Kidney (tissue), 14 donors: ENCODE measurements around the gene GRIA1. TPM values are rescaled to one million over a fixed set of nuclear protein-coding genes. Genes with fewer than 3 reads are reported as not detected.

Source experiments
- DNase-seq, 5 donors: peaks; one replicate each; pipeline ENCODE4 v3.0.0-alpha.2; 2013 to 2020
- FAIRE-seq: peaks from 2 replicates; lab custom pipeline; 2012; peaks lifted over from hg19 to GRCh38; lab: Jason Lieb, UNC
- H3K27ac ChIP-seq, 2 donors: one replicate each; pipeline ENCODE4 v1.7.0; 2013; ENCODE audit warnings: low read depth in 2 of 2, low read length in 2 of 2, inconsistent platforms in 1 of 2
- H3K27me3 ChIP-seq: one replicate; pipeline ENCODE4 v1.7.1; 2013; ENCODE audit warnings: low read length, inconsistent platforms; ENCODE audit not compliant: control insufficient read depth, insufficient read depth
- H3K36me3 ChIP-seq, 3 donors: one replicate each; pipeline versions ENCODE4 v1.7.0 to v1.7.1; 2013; ENCODE audit warnings: low read length in 3 of 3, control low read depth in 1 of 3, inconsistent platforms in 1 of 3; ENCODE audit not compliant: insufficient read depth in 3 of 3, control insufficient read depth in 2 of 3
- H3K4me1 ChIP-seq, 3 donors: one replicate each; pipeline versions ENCODE4 v1.7.0 to v1.7.1; 2013; ENCODE audit warnings: low read length in 3 of 3, inconsistent platforms in 1 of 3, low read depth in 1 of 3; ENCODE audit not compliant: control insufficient read depth in 2 of 3, insufficient read depth in 2 of 3
- H3K4me3 ChIP-seq, 3 donors: one replicate each; pipeline versions ENCODE4 v1.7.0 to v1.8.1; 2013; ENCODE audit warnings: low read length in 3 of 3, control low read depth in 1 of 3, inconsistent platforms in 1 of 3
- H3K9ac ChIP-seq, 3 donors: one replicate each; pipeline versions ENCODE4 v1.7.0 to v1.7.1; 2013; ENCODE audit warnings: low read length in 3 of 3, control low read depth in 1 of 3, inconsistent platforms in 1 of 3
- H3K9me3 ChIP-seq, 3 donors: one replicate each; pipeline versions ENCODE4 v1.7.0 to v1.7.1; 2013; ENCODE audit warnings: low read length in 3 of 3, control low read depth in 1 of 3, inconsistent platforms in 1 of 3; ENCODE audit not compliant: control insufficient read depth in 2 of 3, insufficient read depth in 1 of 3
- CTCF ChIP-seq: IDR thresholded peaks from 3 replicates; pipeline ENCODE4 v1.5.1; 2012; ENCODE audit warnings: mild to moderate bottlenecking, moderate library complexity, borderline replicate concordance; ENCODE audit not compliant: insufficient read depth; ENCODE audit errors: extremely low read depth
- intact Hi-C: fragments of 100-400 bp; cut with DNase I; formaldehyde crosslinking; loops from one replicate; pipeline ENCODE4 v1.11.1; 2022
- polyA plus RNA-seq: library from polyadenylated mRNA; stranded (reverse); fragments of 350-450 nt; fragmentation: Illumina TruSeq; extraction: RNeasy Lipid Tissue Mini Kit (QIAGEN cat#74804); gene quantifications from one replicate; pipeline ENCODE4 v1.2.3, GENCODE V29; 2014; ENCODE audit warnings: low read depth, low replicate concordance; ENCODE audit not compliant: insufficient read depth
- total RNA-seq: library from RNA; stranded (reverse); fragmentation: NEBNext Ultra II Directional; extraction: Animal tissue kit (Norgen Biotek cat#: 25700); gene quantifications from one replicate; pipeline ENCODE4 v1.2.1, GENCODE V29; 2021
- donor health status: control.
- donor health status: control.
- donor health status: control.
- donor health status: control.
- donor health status: control.
- donor health status: DM: yes; HTN: yes; CAD: no.
- donor health status: Normal renal cell carcinoma (clear cell type).

Gene GRIA1
- total and polyA plus RNA-seq, 2 donors from 2014 or later = 0.50 TPM; not detected in 1

DNA sequence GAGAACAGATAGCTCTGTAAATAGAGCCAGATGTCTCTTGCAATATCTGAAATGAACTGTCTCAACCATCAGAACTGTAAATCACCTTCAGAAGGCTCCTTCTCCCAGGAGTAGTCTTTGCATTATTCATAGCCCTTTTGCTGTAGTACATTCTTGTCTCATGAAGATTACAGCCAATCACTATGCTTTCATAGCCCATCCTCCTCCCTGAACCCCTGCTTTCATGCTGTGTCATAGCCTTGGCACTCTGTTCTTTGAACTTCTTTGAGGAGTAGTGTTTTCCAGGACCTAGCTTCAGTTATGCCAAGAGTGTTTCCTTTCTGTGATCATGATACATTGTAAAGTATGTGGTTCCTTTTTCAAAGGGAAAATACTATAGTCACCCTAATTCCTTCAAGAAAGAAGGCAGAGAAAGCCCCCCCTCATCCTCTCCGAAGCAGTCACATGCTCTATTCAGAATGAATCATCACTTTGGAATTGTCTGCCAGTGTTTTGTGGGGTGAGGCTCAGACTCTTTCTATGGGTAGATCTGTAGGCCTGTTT is 61.1 kb downstream of the GRIA1 start:
- no peaks in the 10 kb centered on the region for H3K4me1 ChIP-seq
- H3K4me3 ChIP-seq = no peak overlapping the region
- DNase-seq (no peak), FAIRE-seq (no peak)
- H3K27ac ChIP-seq = no peak overlapping the region
- TF ChIP-seq CTCF = no peak
- H3K36me3 ChIP-seq = no peaks in the 10 kb centered on the region
- no peak overlapping the region for H3K9ac ChIP-seq
- intact Hi-C loops = no loop called here
- H3K27me3 ChIP-seq = no peaks in the 10 kb centered on the region
- no peaks in the 10 kb centered on the region for H3K9me3 ChIP-seq

DNA sequence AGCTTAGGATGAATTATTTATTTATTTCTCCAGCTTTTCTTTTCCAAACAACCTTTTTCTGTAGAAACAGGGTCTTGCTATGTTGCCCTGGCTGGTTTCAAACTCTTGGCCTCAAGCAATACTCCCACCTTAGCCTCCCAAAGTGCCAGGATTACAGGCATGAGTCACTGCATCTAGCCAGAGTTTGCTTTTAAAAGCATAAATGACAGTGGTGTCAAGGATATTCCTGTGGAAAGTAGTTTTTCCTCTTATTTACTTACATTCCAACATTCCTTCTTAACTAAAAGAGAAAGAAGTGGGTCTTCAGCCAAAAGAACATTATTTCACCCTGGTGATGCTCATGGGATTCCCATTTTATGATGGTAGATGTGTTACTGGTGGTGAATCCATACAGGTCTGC is 62.4 kb downstream of the GRIA1 start:
- Histone ChIP-seq H3K36me3 (no peaks in the 10 kb centered on the region), H3K9me3 (no peaks in the 10 kb centered on the region), H3K4me1 (no peaks in the 10 kb centered on the region), H3K4me3 (no peak overlapping the region), H3K27me3 (no peaks in the 10 kb centered on the region), H3K9ac (no peak overlapping the region), H3K27ac (no peak overlapping the region)
- intact Hi-C loops = no loop called here
- DNase-seq = no peak
- no peak for FAIRE-seq
- TF ChIP-seq CTCF = no peak

DNA sequence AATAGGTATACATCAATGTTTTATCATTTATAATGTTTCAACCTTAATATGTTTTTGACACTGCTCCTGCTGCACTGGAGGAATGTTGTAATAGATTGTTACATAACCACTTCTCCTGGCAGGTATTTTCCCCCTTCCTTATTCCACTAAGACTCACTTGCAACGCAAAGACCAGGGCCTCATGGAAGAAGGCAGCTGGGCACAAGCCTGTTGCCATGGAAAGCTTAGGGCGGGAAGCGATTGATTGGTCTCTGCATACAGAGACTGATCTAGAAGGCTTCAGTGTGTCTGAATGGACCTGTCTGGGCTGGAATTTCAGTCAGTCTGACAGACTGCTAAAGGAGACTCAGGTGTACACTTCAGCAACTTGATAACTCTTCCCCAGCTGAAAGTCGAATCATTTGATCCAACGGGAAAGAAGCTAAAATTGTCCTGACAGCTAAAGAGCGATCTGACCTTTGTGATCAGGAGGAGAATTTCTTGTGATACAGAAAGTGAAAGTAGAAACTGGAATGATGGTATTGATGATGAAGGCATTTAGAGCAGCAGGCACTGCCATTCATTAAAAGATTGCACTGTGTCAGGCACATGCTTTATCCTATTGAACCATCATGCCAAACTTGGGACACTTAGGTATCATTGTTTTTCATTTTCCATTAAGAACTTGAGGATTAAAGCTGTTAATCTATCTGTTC is 65.1 kb downstream of the GRIA1 start:
- intact Hi-C loops = no loop called here
- no peak overlapping the region for H3K4me3 ChIP-seq
- DNase-seq (no peak), FAIRE-seq (no peak)
- no peaks in the 10 kb centered on the region for H3K27me3 ChIP-seq
- no peak for TF ChIP-seq CTCF
- no peak overlapping the region for H3K9ac ChIP-seq
- H3K4me1 ChIP-seq = no peaks in the 10 kb centered on the region
- H3K27ac ChIP-seq = no peak overlapping the region
- H3K9me3 ChIP-seq = no peaks in the 10 kb centered on the region
- H3K36me3 ChIP-seq = no peaks in the 10 kb centered on the region
